ENCODE measurements around the gene PHLDA1. TPM values are rescaled to one million over a fixed set of nuclear protein-coding genes. Genes with fewer than 3 reads are reported as not detected.

Gene PHLDA1
- total RNA-seq, 1 donor: 70.4 TPM

DNA sequence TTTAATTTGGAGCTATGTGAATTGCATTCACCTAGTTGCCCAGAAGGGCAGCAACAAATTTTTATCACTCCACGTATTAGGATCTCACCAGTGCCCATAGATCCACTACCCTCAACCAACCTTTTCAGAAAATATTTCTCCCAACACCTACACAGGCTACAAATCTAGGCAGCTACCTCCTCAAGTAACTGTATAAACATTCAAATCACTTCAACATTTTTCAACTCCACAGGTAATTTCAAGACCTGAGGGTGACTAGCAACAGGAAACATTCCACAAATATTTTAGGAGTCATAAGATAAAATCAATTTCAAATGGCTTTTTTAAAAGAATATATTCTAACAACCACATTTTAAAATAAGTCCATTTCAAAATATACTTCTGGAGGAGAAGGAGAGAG is 12.9 kb downstream of the PHLDA1 start:
- H3K4me3 ChIP-seq (ENCODE audit: low read depth, low read length): no peak overlapping the region
- TF ChIP-seq CTCF (IDR thresholded peaks at IDR 0.05; ENCODE audit: insufficient read depth, low read depth, low read length): no peak
- no peak for DNase-seq (ENCODE audit: low read depth)

DNA sequence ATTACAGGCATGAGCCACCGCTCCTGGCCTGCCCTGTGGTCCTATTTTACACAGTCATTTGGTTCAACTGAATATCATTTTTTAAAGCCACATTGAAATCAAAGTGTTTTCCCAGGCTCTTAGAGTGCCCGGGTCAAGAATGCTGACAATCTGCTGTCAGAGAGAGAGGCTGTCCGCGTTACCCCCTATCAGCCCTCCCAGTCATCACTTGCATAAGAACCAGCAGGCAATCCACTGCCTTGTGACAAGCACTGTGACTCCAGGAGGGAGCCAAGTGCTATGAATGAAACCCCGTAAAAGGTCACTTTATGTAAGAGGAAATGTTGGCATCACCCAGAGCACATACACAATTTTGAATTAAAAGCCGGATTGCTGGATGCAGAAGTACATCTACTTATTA is 13.5 kb downstream of the PHLDA1 start:
- no peak overlapping the region for H3K4me3 ChIP-seq (ENCODE audit: low read depth, low read length)
- peak; percentile 71 for DNase-seq (ENCODE audit: low read depth)
- TF ChIP-seq CTCF (IDR thresholded peaks at IDR 0.05; ENCODE audit: insufficient read depth, low read depth, low read length): no peak

DNA sequence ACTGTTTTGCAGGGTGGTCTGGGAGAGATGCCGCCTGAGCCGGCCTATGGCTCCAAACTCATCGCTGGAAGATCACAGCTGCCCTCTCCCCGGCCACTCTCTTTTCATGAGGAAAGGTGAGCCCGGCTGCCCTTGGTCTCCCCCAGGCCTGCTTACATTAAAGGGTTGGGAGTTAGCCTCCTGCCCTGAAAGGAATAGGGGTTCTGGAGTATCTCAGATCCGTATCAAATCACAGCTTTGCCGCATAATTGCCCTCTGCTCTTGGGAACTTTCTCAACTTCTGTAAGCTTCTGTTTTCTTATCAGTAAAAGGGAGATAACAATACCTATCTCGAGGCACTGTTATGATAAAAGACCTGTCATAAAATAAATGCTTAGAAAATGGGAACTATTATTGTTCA is 17.6 kb downstream of the PHLDA1 start:
- no peak for DNase-seq (ENCODE audit: low read depth)
- no peak for TF ChIP-seq CTCF (IDR thresholded peaks at IDR 0.05; ENCODE audit: insufficient read depth, low read depth, low read length)
- no peak overlapping the region for H3K4me3 ChIP-seq (ENCODE audit: low read depth, low read length)

GRCh38 chr12:76013603-76014002 is 18.0 kb downstream of the PHLDA1 start:
- H3K4me3 ChIP-seq (ENCODE audit: low read depth, low read length): no peak overlapping the region
- no peak for TF ChIP-seq CTCF (IDR thresholded peaks at IDR 0.05; ENCODE audit: insufficient read depth, low read depth, low read length)
- no peak for DNase-seq (ENCODE audit: low read depth)

DNA sequence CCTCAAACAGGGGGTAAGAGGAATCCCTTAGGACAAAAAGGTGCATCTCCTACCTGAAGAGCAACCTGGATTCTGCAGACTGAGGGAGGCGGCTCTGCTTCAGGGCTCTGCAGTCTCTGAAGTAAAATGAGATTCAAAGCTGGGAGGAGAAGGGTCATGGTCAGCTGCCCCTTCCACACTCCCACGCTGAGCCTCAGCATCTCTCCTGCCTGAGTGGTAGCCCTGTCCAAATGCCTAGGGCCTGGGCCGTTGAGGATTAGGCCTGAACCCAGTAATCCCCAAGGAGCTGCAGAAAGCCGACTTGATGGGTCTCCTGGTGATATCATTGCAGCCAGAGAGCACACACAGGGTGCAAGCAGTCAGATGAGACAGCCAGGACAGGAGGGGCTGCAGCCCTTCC is 18.9 kb downstream of the PHLDA1 start:
- no peak overlapping the region for H3K4me3 ChIP-seq (ENCODE audit: low read depth, low read length)
- DNase-seq (ENCODE audit: low read depth): no peak
- TF ChIP-seq CTCF (IDR thresholded peaks at IDR 0.05; ENCODE audit: insufficient read depth, low read depth, low read length): no peak

DNA sequence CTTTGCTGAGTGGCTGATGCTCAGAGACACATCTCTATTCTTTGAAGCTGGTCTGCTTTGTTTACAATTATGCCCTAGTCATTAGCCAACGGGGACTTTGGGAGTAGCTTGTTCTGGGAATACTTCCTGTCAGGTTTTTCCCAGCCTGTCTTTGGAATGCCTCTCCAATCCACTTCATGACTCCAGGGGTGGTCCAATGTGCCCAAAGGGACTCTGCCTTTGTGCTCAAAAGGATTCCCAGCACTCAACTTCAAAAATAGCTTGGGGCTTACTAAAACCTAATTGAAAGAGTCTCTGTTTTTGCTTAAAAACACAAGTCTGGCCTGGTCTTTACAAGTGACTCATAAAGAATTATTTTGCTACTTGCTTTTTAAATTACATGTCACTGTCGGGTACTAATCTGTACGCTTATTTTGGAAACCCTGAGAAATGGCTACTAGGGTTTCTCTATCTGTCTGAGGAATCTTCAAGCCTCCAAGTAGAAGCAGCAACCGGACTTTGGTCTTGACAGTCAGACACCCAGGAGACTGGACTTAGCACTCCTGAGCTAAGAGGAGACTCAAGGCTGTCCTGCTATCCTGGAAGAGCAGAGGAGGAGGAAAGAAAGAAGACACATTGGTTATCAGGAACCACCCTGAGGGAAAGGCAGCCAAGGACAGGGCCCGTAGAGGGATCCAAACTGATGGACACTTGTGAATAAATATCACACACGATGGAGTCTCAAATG is 20.7 kb downstream of the PHLDA1 start:
- DNase-seq (ENCODE audit: low read depth): peak; percentile 44
- H3K4me3 ChIP-seq (ENCODE audit: low read depth, low read length): no peak overlapping the region
- TF ChIP-seq CTCF (IDR thresholded peaks at IDR 0.05; ENCODE audit: insufficient read depth, low read depth, low read length): no peak

DNA sequence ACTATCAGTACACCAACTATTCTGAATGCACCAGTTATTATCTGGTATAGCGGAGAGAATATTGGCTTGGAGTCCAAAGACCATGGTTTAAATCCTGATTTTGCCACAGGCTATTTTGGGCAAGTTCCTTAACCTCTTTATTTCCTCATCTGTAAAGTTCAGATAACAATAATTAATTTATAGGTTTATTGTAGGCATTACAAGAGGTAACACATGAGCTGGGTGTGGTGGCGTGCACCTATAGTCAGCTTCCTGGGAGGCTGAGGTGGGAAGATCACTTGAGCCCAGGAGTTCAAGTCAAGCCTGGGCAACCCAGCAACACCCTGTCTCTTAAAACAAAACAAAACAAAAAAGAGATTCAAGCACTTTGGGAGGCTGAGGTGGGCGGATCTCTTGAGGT is 23.1 kb downstream of the PHLDA1 start:
- no peak overlapping the region for H3K4me3 ChIP-seq (ENCODE audit: low read depth, low read length)
- DNase-seq (ENCODE audit: low read depth): no peak
- TF ChIP-seq CTCF (IDR thresholded peaks at IDR 0.05; ENCODE audit: insufficient read depth, low read depth, low read length): no peak

All from fibroblast of villous mesenchyme (primary cell).